SJCRH30 (cell line): ENCODE data around the gene FSTL5. TPM values are rescaled to one million over a fixed set of nuclear protein-coding genes. Genes with fewer than 3 reads are reported as not detected.

Source experiments
- DNase-seq, 2 experiments: peaks; one replicate each; pipeline ENCODE4 v3.0.0-alpha.2; 2015 to 2020
- H3K27ac ChIP-seq: fragments of 250-450 bp; sonication (Bioruptor Pico); 2 replicates; pipeline ENCODE4 v1.5.1; 2020; ENCODE audit warnings: mild to moderate bottlenecking, moderate library complexity
- H3K27me3 ChIP-seq: fragments of 250-450 bp; sonication (Bioruptor Pico); 2 replicates; pipeline ENCODE4 v1.5.1; 2020; ENCODE audit warnings: mild to moderate bottlenecking, moderate library complexity
- H3K36me3 ChIP-seq: fragments of 250-450 bp; sonication (Bioruptor Pico); 2 replicates; pipeline ENCODE4 v1.5.1; 2020; ENCODE audit warnings: mild to moderate bottlenecking, moderate library complexity
- H3K4me1 ChIP-seq: fragments of 250-450 bp; sonication (Bioruptor Pico); 2 replicates; pipeline ENCODE4 v1.5.1; 2020; ENCODE audit warnings: mild to moderate bottlenecking, moderate library complexity
- H3K4me3 ChIP-seq: fragments of 250-450 bp; sonication (Bioruptor Pico); 2 replicates; pipeline ENCODE4 v1.5.1; 2020; ENCODE audit warnings: mild to moderate bottlenecking, moderate library complexity
- H3K9me3 ChIP-seq: fragments of 250-450 bp; sonication (Bioruptor Pico); replicated peaks from 2 replicates; pipeline ENCODE4 v1.5.1; 2020; ENCODE audit warnings: mild to moderate bottlenecking, moderate library complexity
- total RNA-seq: library from RNA; depleted of rRNA; stranded (reverse); fragments of >200 nt; shearing (Covaris generic); gene quantifications from 2 replicates; pipeline ENCODE4 v1.2.3, GENCODE V29; 2014

FSTL5 gene
- total RNA-seq, 1 experiment from 2014 or later = 0.02 TPM

DNA sequence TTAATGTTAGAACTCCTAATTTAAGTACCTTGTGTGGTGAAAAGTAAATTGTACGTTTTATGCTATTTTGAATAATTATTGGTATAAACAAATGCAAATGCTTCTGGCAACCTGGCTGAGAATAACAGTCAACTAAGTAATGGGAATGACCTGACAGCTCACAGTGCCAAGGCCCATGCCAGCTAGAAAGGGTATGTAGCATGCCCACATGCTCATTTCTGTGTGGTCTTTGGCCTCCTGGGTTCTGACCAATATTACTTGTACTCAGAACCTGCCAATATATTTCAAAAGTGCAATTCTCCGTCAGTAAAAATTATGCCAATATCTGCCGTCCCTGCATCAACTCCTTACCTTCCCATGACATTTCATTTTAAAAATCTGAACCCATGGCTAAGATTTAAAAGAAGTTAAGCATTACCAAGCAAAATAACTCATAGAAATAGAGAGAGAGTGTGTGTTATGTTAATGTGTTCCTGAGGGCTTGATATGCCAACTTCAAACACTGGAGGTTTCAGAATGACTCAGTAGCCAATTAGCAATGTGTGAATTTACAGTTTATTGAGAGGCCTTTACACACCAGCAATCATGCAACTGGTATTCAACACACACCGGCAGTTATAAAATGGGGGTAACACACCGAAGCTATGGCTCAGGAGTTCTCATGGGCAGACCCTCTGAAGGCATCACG, 820.8 kb downstream of the FSTL5 start:
- H3K4me3 ChIP-seq = no peak overlapping the region
- no peak overlapping the region for H3K27ac ChIP-seq
- no peaks in the 10 kb centered on the region for H3K36me3 ChIP-seq
- no peaks in the 10 kb centered on the region for H3K9me3 ChIP-seq
- no peaks in the 10 kb centered on the region for H3K27me3 ChIP-seq
- H3K4me1 ChIP-seq = no peaks in the 10 kb centered on the region
- DNase-seq = no peak

- DNase-seq = no peak
- no peak overlapping the region for H3K4me3 ChIP-seq
- no peaks in the 10 kb centered on the region for H3K4me1 ChIP-seq
- no peaks in the 10 kb centered on the region for H3K9me3 ChIP-seq
- H3K27me3 ChIP-seq = no peaks in the 10 kb centered on the region
- no peak overlapping the region for H3K27ac ChIP-seq
- no peaks in the 10 kb centered on the region for H3K36me3 ChIP-seq
Observed at GRCh38 chr4:161336621-161337020, 827.2 kb downstream of the FSTL5 start.

- H3K36me3 ChIP-seq = no peaks in the 10 kb centered on the region
- no peak overlapping the region for H3K4me3 ChIP-seq
- DNase-seq = peak in 1 of 2 experiments; percentile 6
Observed at GRCh38 chr4:161336016-161336530, 827.7 kb downstream of the FSTL5 start.

More at GRCh38 chr4:161336016-161336530, 827.7 kb downstream of the FSTL5 start:
- no peaks in the 10 kb centered on the region for H3K9me3 ChIP-seq
- no peaks in the 10 kb centered on the region for H3K4me1 ChIP-seq
- H3K27ac ChIP-seq = no peak overlapping the region
- no peaks in the 10 kb centered on the region for H3K27me3 ChIP-seq
